Transverse colon (tissue), 4 donors: ENCODE data around the gene KAZN.

Experiments
- EP300 ChIP-seq: sonication (generic); formaldehyde crosslinking; IDR thresholded peaks from one replicate; pipeline ENCODE4 v1.6.1; 2017; ENCODE audit warnings: antibody characterized with exemption, low read depth
- POLR2A ChIP-seq: fragments of 450-650 bp; IDR thresholded peaks from one replicate; pipeline ENCODE4 v1.6.1; 2016; ENCODE audit warnings: antibody characterized with exemption, mild to moderate bottlenecking, moderate library complexity
- POLR2AphosphoS5 ChIP-seq, 3 donors: sonication (generic); formaldehyde crosslinking; IDR thresholded peaks; one replicate each; pipeline ENCODE4 v1.6.1; 2016; ENCODE audit warnings: antibody characterized with exemption in 3 of 3
- TF ChIP-seq, protein P1 (sequence below), 5 experiments: fragments of 200-600 bp in 3 of 5; fragments of 450-650 bp in 2 of 5; sonication (generic) in 3 of 5; IDR thresholded peaks; 1 replicate in 2 of 5; 2 replicates in 3 of 5; pipeline ENCODE4 v1.5.1; 2016 to 2017; ENCODE audit warnings: antibody characterized with exemption in 5 of 5, inconsistent platforms in 3 of 5, mild to moderate bottlenecking in 2 of 5, moderate library complexity in 1 of 5

DNA sequence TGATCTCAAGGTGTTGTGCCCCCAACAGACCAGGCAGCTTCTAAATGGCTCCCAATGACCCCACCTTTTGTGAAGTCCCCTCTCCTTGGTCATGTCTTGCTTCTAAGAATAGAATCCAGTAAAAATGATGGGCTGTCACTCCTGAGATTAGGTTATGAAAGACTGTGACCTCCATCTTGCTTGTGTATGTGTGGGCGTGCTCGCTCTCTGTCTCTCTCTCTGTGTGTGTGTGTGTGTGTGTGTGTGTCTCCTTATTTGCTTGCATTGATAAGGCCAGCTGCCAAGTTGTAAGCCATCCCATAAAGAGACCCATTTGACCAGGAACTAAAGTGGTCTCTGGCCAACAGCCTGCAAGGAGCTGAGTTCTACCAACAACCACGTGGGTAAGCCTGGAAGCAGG, 532.1 kb downstream of the KAZN start:
- TF ChIP-seq, protein P1, sequence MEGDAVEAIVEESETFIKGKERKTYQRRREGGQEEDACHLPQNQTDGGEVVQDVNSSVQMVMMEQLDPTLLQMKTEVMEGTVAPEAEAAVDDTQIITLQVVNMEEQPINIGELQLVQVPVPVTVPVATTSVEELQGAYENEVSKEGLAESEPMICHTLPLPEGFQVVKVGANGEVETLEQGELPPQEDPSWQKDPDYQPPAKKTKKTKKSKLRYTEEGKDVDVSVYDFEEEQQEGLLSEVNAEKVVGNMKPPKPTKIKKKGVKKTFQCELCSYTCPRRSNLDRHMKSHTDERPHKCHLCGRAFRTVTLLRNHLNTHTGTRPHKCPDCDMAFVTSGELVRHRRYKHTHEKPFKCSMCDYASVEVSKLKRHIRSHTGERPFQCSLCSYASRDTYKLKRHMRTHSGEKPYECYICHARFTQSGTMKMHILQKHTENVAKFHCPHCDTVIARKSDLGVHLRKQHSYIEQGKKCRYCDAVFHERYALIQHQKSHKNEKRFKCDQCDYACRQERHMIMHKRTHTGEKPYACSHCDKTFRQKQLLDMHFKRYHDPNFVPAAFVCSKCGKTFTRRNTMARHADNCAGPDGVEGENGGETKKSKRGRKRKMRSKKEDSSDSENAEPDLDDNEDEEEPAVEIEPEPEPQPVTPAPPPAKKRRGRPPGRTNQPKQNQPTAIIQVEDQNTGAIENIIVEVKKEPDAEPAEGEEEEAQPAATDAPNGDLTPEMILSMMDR (IDR thresholded peaks at IDR 0.05): no peak
- TF ChIP-seq POLR2AphosphoS5 (IDR thresholded peaks at IDR 0.05): no peak
- no peak for TF ChIP-seq EP300
- no peak for TF ChIP-seq POLR2A
